Fibroblast of pulmonary artery (primary cell): ENCODE measurements around the gene TGDS.

ENCODE experiments used
- DNase-seq: peaks from one replicate; pipeline ENCODE4 v3.0.0-alpha.2; 2010; ENCODE audit warnings: low read depth
- H3K4me3 ChIP-seq: replicated peaks from 2 replicates; pipeline ENCODE4 v1.5.1; 2011; ENCODE audit warnings: low read depth, mild to moderate bottlenecking, control low read depth, low read length, moderate library complexity
- CTCF ChIP-seq: IDR thresholded peaks from 2 replicates; pipeline ENCODE4 v1.5.1; 2011; ENCODE audit warnings: mild to moderate bottlenecking, control low read depth, low read length, inconsistent platforms; ENCODE audit errors: missing control alignments

The TGDS gene

GRCh38 chr13:94525781-94526180 is 70.2 kb downstream of the TGDS start:
- DNase-seq = no peak
- no peak for TF ChIP-seq CTCF
- no peak overlapping the region for H3K4me3 ChIP-seq

DNA sequence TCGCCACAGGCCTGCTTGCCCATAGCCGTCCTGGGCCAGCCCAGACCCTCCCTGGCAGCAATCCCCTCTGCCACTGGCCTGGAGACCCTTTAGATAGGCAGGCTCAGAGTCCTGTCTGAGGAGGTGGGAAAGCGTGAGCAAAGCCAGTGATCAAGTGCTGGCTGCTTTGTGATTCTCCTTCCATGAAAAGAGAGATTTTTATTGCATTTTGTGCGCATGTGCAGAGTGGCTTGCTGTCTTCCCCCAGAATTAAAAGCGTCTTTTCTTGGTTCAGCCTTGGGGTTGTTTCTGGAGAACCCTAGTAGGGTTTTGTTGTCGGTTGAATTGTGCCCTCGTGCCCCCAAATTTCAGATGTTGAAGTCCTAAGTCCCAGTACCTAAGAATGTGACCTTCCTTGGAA is 71.5 kb downstream of the TGDS start:
- no peak for DNase-seq
- TF ChIP-seq CTCF = no peak
- no peak overlapping the region for H3K4me3 ChIP-seq
